ENCODE data around the gene ZBTB34.

Gene ZBTB34

GRCh38 chr9:126925876-126926275, 65.4 kb downstream of the ZBTB34 start:
- no peaks in the 10 kb centered on the region for H3K4me1 ChIP-seq (ENCODE audit: insufficient read depth, low read length)

GRCh38 chr9:126926364-126926763, 65.9 kb downstream of the ZBTB34 start:
- Histone ChIP-seq H3K27me3 (ENCODE audit: insufficient read depth, low read length) (no peaks in the 10 kb centered on the region), H3K36me3 (ENCODE audit: insufficient read depth, low read length) (no peaks in the 10 kb centered on the region), H3K4me1 (ENCODE audit: insufficient read depth, low read length) (no peaks in the 10 kb centered on the region), H3K9me3 (ENCODE audit: low read length) (peaks cover 3% of the 10 kb centered on the region), H2AFZ (ENCODE audit: low read depth, low read length) (no peak overlapping the region), H3K4me3 (ENCODE audit: low read length) (no peak overlapping the region)

More at GRCh38 chr9:126925876-126926275, 65.4 kb downstream of the ZBTB34 start:
- no peaks in the 10 kb centered on the region for H3K27me3 ChIP-seq (ENCODE audit: insufficient read depth, low read length)
- H2AFZ ChIP-seq (ENCODE audit: low read depth, low read length), result no peak overlapping the region
- peaks cover under 1% of the 10 kb centered on the region for H3K9me3 ChIP-seq (ENCODE audit: low read length)
- no peak overlapping the region for H3K4me3 ChIP-seq (ENCODE audit: low read length)
- no peaks in the 10 kb centered on the region for H3K36me3 ChIP-seq (ENCODE audit: insufficient read depth, low read length)

GRCh38 chr9:126927419-126927818, 67.0 kb downstream of the ZBTB34 start:
- no peaks in the 10 kb centered on the region for H3K36me3 ChIP-seq (ENCODE audit: insufficient read depth, low read length)

GRCh38 chr9:126932871-126933321, 72.5 kb downstream of the ZBTB34 start:
- Histone ChIP-seq H3K27me3 (ENCODE audit: insufficient read depth, low read length) (no peaks in the 10 kb centered on the region), H3K4me3 (ENCODE audit: low read length) (no peak overlapping the region), H3K4me1 (ENCODE audit: insufficient read depth, low read length) (no peaks in the 10 kb centered on the region), H2AFZ (ENCODE audit: low read depth, low read length) (no peak overlapping the region), H3K36me3 (ENCODE audit: insufficient read depth, low read length) (no peaks in the 10 kb centered on the region), H3K9me3 (ENCODE audit: low read length) (peaks cover 3% of the 10 kb centered on the region)

More at GRCh38 chr9:126927419-126927818, 67.0 kb downstream of the ZBTB34 start:
- H3K4me3 ChIP-seq (ENCODE audit: low read length), result no peak overlapping the region
- peaks cover 3% of the 10 kb centered on the region for H3K9me3 ChIP-seq (ENCODE audit: low read length)
- no peaks in the 10 kb centered on the region for H3K27me3 ChIP-seq (ENCODE audit: insufficient read depth, low read length)
- H3K4me1 ChIP-seq (ENCODE audit: insufficient read depth, low read length), result no peaks in the 10 kb centered on the region
- H2AFZ ChIP-seq (ENCODE audit: low read depth, low read length), result no peak overlapping the region

- H3K9me3 ChIP-seq (ENCODE audit: low read length), result peaks cover 3% of the 10 kb centered on the region
- no peak overlapping the region for H2AFZ ChIP-seq (ENCODE audit: low read depth, low read length)
- H3K4me1 ChIP-seq (ENCODE audit: insufficient read depth, low read length), result no peaks in the 10 kb centered on the region
- no peaks in the 10 kb centered on the region for H3K36me3 ChIP-seq (ENCODE audit: insufficient read depth, low read length)
- H3K4me3 ChIP-seq (ENCODE audit: low read length), result no peak overlapping the region
- H3K27me3 ChIP-seq (ENCODE audit: insufficient read depth, low read length), result no peaks in the 10 kb centered on the region
Measured at GRCh38 chr9:126933334-126933980, 73.0 kb downstream of the ZBTB34 start.

- Histone ChIP-seq H3K9me3 (ENCODE audit: low read length) (peaks cover 3% of the 10 kb centered on the region), H3K36me3 (ENCODE audit: insufficient read depth, low read length) (no peaks in the 10 kb centered on the region), H3K4me3 (ENCODE audit: low read length) (no peak overlapping the region), H3K27me3 (ENCODE audit: insufficient read depth, low read length) (no peaks in the 10 kb centered on the region), H3K4me1 (ENCODE audit: insufficient read depth, low read length) (no peaks in the 10 kb centered on the region), H2AFZ (ENCODE audit: low read depth, low read length) (no peak overlapping the region)
Measured at GRCh38 chr9:126934441-126934840, 74.0 kb downstream of the ZBTB34 start.

All from neuron (in vitro differentiated cells).